Karpas-422 (cell line): ENCODE results near the gene BAK1. TPM values are rescaled to one million over a fixed set of nuclear protein-coding genes. Genes with fewer than 3 reads are reported as not detected.
"Not testable (repeated sequence)": the region's sequence is repeated elsewhere in the genome, so short reads cannot be mapped to it uniquely, and the experiment has no call there.

Experiments
- DNase-seq: peaks from one replicate; pipeline ENCODE4 v3.0.0-alpha.2; 2015
- H2AFZ ChIP-seq: fragments of 200-600 bp; sonication (generic); 2 replicates; pipeline ENCODE4 v1.6.1; 2014; ENCODE audit warnings: antibody characterized with exemption, low read length, mixed read lengths
- H3K27ac ChIP-seq: fragments of 200-600 bp; sonication (generic); 2 replicates; pipeline ENCODE4 v1.5.1; 2014; ENCODE audit warnings: mild to moderate bottlenecking, low read length, moderate library complexity
- H3K27me3 ChIP-seq: fragments of 200-600 bp; sonication (generic); 2 replicates; pipeline ENCODE4 v1.6.1; 2014; ENCODE audit warnings: low read length, mixed read lengths
- H3K36me3 ChIP-seq: fragments of 200-600 bp; sonication (generic); 2 replicates; pipeline ENCODE4 v1.6.1; 2014; ENCODE audit warnings: low read length, mixed read lengths; ENCODE audit not compliant: insufficient read depth
- H3K4me1 ChIP-seq: fragments of 200-600 bp; sonication (generic); 2 replicates; pipeline ENCODE4 v1.6.1; 2014; ENCODE audit warnings: mild to moderate bottlenecking, low read length, mixed read lengths
- H3K4me2 ChIP-seq: fragments of 200-600 bp; sonication (generic); 2 replicates; pipeline ENCODE4 v1.6.1; 2014; ENCODE audit warnings: low read length, low read depth, mild to moderate bottlenecking; ENCODE audit not compliant: poor library complexity, severe bottlenecking
- H3K4me3 ChIP-seq: fragments of 200-600 bp; sonication (generic); 2 replicates; pipeline ENCODE4 v1.5.1; 2014; ENCODE audit warnings: mild to moderate bottlenecking, antibody characterized with exemption, low read length, mixed read lengths
- H3K79me2 ChIP-seq: fragments of 200-600 bp; sonication (generic); 2 replicates; pipeline ENCODE4 v1.6.1; 2014; ENCODE audit warnings: mild to moderate bottlenecking, low read length, mixed read lengths
- H3K9ac ChIP-seq: fragments of 200-600 bp; sonication (generic); 2 replicates; pipeline ENCODE4 v1.6.0; 2014; ENCODE audit warnings: low read length
- H3K9me2 ChIP-seq: fragments of 200-600 bp; sonication (generic), shearing (Covaris generic); replicated peaks from 2 replicates; pipeline ENCODE4 v1.6.0; 2014; ENCODE audit warnings: mild to moderate bottlenecking, low read length, moderate library complexity; ENCODE audit not compliant: insufficient read depth
- H3K9me3 ChIP-seq: fragments of 300-700, 200-600 bp; sonication (generic); 2 replicates; pipeline ENCODE4 v1.6.1; 2014; ENCODE audit warnings: low read length, mixed read lengths
- H4K20me1 ChIP-seq: fragments of 200-600 bp; sonication (generic); 2 replicates; pipeline ENCODE4 v1.6.1; 2014; ENCODE audit warnings: mild to moderate bottlenecking, antibody characterized with exemption, low read length, low read depth; ENCODE audit not compliant: insufficient read depth
- total RNA-seq: library from RNA; depleted of rRNA; stranded (reverse); fragments of >200 nt; shearing (Covaris generic); gene quantifications from 2 replicates; pipeline ENCODE4 v1.2.3, GENCODE V29; 2014; ENCODE audit warnings: low replicate concordance

BAK1 gene
- total RNA-seq, 1 experiment from 2014 or later = 9.9 TPM

DNA sequence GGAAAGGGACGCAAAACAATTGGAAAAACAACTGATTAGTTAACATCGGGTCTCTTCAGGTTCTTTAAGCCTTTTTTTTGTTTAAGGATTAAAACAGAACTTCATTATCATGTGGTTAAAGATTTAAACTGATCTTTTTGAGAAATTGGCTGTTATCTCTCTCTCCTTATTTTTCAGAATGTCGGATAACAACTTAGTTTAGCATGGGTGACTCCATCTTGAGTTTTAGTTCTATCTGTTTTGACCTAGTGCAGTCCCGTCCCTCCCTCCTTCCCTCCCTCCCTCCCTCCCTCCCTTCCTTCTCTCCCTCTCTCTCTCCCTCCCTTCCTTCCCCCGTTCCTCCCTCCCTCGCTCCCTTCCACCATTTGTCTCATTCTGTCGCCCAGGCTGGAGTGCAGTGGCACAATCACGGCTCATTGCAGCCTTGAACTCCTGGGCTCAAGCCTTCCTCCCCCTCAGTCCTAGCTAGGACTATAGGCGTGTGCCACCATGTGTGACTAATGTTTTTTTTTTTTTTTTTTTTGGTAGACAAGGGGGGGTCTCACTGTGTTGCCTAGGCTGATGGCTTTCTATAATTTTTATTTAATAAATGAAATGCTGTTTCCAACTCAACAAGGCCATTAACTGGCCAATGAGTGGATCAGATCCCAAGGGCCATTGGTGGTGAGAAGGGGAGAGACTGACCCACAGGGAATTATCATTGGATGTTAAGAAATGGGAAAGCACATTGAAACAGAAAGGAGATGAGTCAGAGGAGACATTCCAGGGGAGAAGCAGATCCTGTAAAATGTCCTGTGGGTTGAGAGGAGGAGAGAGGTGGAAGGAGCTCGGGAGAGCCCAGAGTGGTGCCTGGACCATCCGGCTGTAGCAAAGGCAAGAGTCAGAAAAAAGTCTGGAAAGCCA, 13.6 kb downstream of the BAK1 start:
- Histone ChIP-seq H3K36me3 (no peaks in the 10 kb centered on the region), H3K4me2 (no peak overlapping the region), H3K9me3 (no peaks in the 10 kb centered on the region), H3K79me2 (no peaks in the 10 kb centered on the region), H3K27me3 (no peaks in the 10 kb centered on the region), H2AFZ (no peak overlapping the region), H3K4me1 (peaks cover 12% of the 10 kb centered on the region), H3K9ac (no peak overlapping the region), H4K20me1 (no peaks in the 10 kb centered on the region), H3K4me3 (no peak overlapping the region), H3K9me2 (no peaks in the 10 kb centered on the region), H3K27ac (no peak overlapping the region)
- no peak for DNase-seq

DNA sequence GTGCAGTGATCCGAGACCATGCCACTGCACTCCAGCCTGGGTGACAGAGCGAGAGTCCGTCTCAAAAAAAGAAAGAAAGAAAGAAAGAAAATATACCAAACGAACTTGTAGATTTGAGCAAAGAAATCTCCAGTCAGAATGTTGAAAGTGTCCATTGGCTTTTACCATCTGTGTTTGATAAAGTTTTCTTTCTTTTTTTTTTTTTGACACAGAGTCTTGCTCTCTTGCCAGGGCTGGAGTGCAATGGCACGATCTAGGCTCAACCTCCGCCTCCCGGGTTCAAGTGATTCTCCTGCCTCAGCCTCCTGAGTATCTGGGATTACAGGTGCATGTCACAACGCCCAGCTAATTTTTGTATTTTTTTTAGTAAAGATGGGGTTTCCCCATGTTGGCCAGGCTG, 21.3 kb downstream of the BAK1 start:
- no peak overlapping the region for H3K27ac ChIP-seq
- H3K27me3 ChIP-seq = no peaks in the 10 kb centered on the region
- no peaks in the 10 kb centered on the region for H3K79me2 ChIP-seq
- no peak overlapping the region for H3K4me2 ChIP-seq
- no peaks in the 10 kb centered on the region for H3K36me3 ChIP-seq
- no peak for DNase-seq
- no peaks in the 10 kb centered on the region for H3K9me3 ChIP-seq
- H4K20me1 ChIP-seq = no peaks in the 10 kb centered on the region
- no peak overlapping the region for H3K4me3 ChIP-seq
- no peak overlapping the region for H3K9ac ChIP-seq
- no peaks in the 10 kb centered on the region for H3K9me2 ChIP-seq
- no peaks in the 10 kb centered on the region for H3K4me1 ChIP-seq
- H2AFZ ChIP-seq = no peak overlapping the region

DNA sequence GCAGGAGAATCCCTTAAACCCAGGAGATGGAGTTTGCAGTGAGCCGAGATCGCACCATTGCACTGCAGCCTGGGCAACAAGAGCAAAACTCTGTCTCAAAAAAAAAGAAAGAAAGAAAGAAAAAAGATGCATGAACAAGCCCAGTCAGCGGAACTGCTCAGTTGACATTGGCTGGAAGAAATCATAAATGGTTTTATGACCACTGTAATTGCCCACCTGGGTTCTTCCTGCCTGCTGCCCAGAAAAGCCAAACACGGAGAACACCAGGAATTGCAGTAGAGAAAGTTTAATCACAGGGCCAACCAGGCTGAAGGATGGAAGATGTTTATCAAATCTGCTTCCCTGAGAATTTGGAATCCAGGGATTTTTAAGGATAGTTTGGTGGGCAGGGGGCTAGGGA, 22.7 kb downstream of the BAK1 start:
- Histone ChIP-seq H2AFZ (no peak overlapping the region), H3K9ac (no peak overlapping the region), H3K9me2 (no peaks in the 10 kb centered on the region), H3K79me2 (no peaks in the 10 kb centered on the region), H3K9me3 (no peaks in the 10 kb centered on the region), H3K4me2 (no peak overlapping the region), H3K36me3 (no peaks in the 10 kb centered on the region), H3K4me3 (no peak overlapping the region), H4K20me1 (no peaks in the 10 kb centered on the region), H3K27me3 (no peaks in the 10 kb centered on the region), H3K27ac (no peak overlapping the region), H3K4me1 (no peaks in the 10 kb centered on the region)
- no peak for DNase-seq

DNA sequence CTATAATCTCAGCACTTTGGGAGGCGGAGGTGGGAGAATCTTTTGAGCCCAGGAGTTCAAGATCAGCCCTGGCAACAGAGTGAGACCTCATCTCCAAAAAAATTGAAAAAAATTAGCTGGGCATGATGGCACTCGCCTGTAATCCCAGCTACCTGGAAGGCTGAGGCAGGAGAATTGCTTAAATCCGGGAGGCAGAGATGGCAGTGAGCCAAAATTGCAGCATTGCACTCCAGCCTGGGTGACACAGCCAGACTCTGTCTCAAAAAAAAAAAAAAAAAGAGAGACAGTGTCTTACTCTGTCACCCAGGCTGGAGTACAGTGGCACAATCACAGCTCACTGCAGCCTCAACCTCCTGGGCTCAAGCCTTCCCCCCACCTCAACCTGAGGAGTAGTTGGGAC, 27.2 kb downstream of the BAK1 start:
- not testable (repeated sequence) for H3K27ac ChIP-seq, H3K9me3 ChIP-seq, H3K9ac ChIP-seq, H3K4me3 ChIP-seq, H3K79me2 ChIP-seq, H3K27me3 ChIP-seq, H3K4me2 ChIP-seq, H3K4me1 ChIP-seq, H2AFZ ChIP-seq, DNase-seq, H3K9me2 ChIP-seq, H4K20me1 ChIP-seq, H3K36me3 ChIP-seq

DNA sequence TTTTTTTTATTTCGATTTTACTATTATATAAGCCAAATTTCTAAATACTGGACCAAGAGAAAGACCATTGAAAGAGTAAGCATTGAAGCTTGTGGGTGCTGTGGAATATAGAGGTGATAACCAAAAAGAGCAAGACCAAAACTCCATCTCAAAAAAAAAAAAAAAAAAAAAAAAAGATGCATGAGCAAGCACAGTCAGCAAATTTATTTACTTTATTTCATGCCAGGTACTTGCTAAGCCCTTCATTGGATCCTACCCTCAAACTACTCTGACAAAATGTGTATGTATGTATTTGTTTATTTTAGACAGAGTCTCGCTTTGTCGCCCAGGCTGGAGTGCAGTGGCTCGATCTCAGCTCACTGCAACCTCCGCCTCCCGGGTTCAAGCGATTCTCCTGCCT, 27.8 kb downstream of the BAK1 start:
- no peak overlapping the region for H2AFZ ChIP-seq

DNA sequence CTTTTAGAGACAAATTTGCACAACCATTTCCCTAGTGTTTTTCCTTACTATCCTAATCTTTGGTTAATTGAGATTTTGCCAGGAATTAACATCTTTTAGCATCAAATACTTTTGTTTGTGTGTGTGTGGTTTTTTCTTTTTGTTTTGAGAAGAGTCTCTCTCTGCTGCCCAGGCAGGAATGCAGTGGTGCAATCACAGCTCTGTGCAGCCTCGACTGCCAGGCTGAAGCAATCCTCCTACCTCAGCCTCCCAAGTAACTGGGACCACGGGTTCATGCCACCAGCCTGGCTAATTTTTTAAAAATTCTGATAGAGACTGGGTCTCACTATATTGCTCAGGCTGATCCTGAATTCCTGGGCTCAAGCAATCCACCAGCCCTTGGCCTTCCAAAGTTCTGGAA, 28.5 kb downstream of the BAK1 start:
- H3K36me3 ChIP-seq = no peaks in the 10 kb centered on the region
- H3K27ac ChIP-seq = no peak overlapping the region
- DNase-seq = no peak
- H3K4me1 ChIP-seq = no peaks in the 10 kb centered on the region
- no peaks in the 10 kb centered on the region for H3K9me2 ChIP-seq
- H3K9me3 ChIP-seq = no peaks in the 10 kb centered on the region
- no peaks in the 10 kb centered on the region for H4K20me1 ChIP-seq
- H3K27me3 ChIP-seq = no peaks in the 10 kb centered on the region
- no peak overlapping the region for H3K9ac ChIP-seq
- no peak overlapping the region for H3K4me2 ChIP-seq
- no peak overlapping the region for H3K4me3 ChIP-seq
- no peak overlapping the region for H2AFZ ChIP-seq
- no peaks in the 10 kb centered on the region for H3K79me2 ChIP-seq

More for the DNA sequence above, 27.8 kb downstream of the BAK1 start:
- Histone ChIP-seq H3K4me1 (no peaks in the 10 kb centered on the region), H3K27me3 (no peaks in the 10 kb centered on the region), H4K20me1 (no peaks in the 10 kb centered on the region), H3K9me3 (no peaks in the 10 kb centered on the region), H3K36me3 (no peaks in the 10 kb centered on the region), H3K4me3 (no peak overlapping the region), H3K79me2 (no peaks in the 10 kb centered on the region), H3K4me2 (no peak overlapping the region), H3K27ac (no peak overlapping the region), H3K9ac (no peak overlapping the region), H3K9me2 (no peaks in the 10 kb centered on the region)
- no peak for DNase-seq

DNA sequence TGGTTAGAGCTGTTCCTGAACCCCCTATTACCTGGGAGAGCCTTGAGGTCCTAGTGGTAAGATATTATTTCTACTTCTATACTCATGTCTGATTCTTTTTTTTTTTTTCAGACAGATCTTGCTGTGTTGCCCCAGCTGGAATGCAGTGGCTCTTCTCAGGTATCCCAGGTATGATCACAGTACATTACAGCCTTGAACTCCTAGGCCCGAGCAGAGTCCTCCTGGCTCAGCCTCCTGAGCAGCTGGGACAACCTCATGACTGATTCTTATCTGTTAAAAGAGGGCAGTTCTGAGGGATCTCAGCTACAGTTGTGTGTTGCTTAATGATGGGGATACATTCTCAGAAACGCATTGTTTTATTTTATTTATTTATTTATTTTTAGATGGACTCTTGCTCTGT, 30.2 kb downstream of the BAK1 start:
- H3K9me2 ChIP-seq = no peaks in the 10 kb centered on the region
- H3K36me3 ChIP-seq = no peaks in the 10 kb centered on the region
- H3K27ac ChIP-seq = no peak overlapping the region
- no peak overlapping the region for H3K4me2 ChIP-seq
- H3K4me3 ChIP-seq = no peak overlapping the region
- no peaks in the 10 kb centered on the region for H3K4me1 ChIP-seq
- H4K20me1 ChIP-seq = no peaks in the 10 kb centered on the region
- H3K9ac ChIP-seq = no peak overlapping the region
- H3K27me3 ChIP-seq = no peaks in the 10 kb centered on the region
- no peak overlapping the region for H2AFZ ChIP-seq
- DNase-seq = no peak
- no peaks in the 10 kb centered on the region for H3K9me3 ChIP-seq
- H3K79me2 ChIP-seq = no peaks in the 10 kb centered on the region

DNA sequence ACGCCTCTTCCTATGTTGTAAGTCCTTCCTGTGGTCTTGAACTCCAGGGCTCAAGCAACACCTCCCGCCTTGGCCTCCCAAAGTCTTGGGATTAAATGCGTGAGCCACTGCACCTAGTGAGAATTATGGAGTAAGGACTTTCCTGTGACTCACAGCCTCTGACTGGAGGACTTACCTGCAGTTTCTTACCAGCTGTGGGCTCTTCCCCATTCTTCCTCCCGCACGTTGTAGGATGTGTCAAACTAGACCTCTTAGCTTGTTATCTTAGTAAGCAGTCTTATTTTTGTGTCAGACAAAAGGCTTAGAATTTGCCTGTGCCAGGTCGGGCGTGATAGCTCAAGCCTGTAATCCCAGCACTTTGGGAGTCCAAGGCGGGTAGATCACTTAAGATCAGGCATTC, 30.9 kb downstream of the BAK1 start:
- Histone ChIP-seq H3K9me2 (no peaks in the 10 kb centered on the region), H3K36me3 (no peaks in the 10 kb centered on the region), H3K4me1 (no peaks in the 10 kb centered on the region), H3K4me3 (no peak overlapping the region), H4K20me1 (no peaks in the 10 kb centered on the region), H3K9me3 (no peaks in the 10 kb centered on the region), H2AFZ (no peak overlapping the region), H3K27me3 (no peaks in the 10 kb centered on the region), H3K4me2 (no peak overlapping the region), H3K79me2 (no peaks in the 10 kb centered on the region), H3K9ac (no peak overlapping the region), H3K27ac (no peak overlapping the region)
- no peak for DNase-seq
